Femur (tissue), 1 donor: ENCODE measurements around the gene EIF3L.
A peak's percentile ranks its signal among the peaks of the same experiment; 100 is the strongest.

Experiments used
- DNase-seq: peaks from one replicate; pipeline ENCODE4 v3.0.0-alpha.2; 2017

Gene EIF3L

DNA sequence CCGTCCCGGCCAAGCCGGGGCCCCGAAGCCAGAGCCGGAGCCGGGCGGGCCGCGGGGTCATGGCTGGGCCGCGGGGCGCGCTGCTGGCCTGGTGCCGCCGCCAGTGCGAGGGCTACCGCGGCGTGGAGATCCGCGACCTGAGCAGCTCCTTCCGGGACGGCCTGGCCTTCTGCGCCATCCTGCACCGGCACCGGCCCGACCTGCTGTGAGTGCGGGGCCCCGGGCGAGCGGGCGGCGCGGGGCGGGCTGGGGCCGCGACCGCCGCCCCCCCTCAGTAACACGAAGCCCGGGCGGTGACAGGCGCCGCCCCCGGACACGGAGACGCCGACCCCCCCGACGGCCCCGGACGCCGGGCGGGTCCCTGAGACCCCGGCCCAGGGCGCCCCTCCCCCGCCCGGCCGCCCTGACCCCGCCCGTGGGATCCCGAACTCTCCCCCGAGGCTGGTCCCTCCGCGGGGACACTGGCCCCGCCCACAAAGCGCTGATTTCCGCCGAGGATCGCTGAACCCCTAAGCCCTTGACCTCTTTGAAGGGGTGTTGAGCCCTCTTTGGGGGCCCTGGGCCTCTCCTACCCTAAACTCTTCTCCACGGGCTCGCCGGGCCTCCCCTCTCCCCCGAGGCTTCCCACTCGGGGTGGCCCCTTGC, 57.3 kb downstream of the EIF3L start:
- DNase-seq, result no peak

GRCh38 chr22:37907036-37907954, 58.1 kb downstream of the EIF3L start:
- DNase-seq, result no peak

GRCh38 chr22:37909766-37910165, 60.5 kb downstream of the EIF3L start:
- no peak for DNase-seq

GRCh38 chr22:37910890-37911672, 61.9 kb downstream of the EIF3L start:
- DNase-seq, result peak; percentile 55

DNA sequence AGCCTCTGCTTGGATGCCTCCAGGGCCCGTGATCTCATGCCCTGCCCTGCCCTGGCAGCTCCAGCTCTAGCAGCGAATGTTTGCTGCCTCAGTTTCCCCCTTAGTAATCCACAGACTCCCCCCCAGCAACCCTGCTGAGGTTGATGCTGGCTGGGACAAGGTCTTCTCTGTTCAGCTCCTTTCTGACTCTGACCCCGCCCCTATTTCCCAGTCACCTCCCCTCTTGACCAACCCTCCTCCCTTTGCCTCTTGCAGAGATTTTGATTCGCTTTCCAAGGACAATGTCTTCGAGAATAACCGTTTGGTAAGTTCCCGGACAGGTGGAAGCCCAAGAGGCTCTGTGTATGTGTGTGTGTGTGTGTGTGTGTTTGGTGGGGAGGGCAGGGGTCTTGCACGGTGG, 62.5 kb downstream of the EIF3L start:
- no peak for DNase-seq

- DNase-seq, result no peak
Measured at GRCh38 chr22:37912171-37912570, 63.0 kb downstream of the EIF3L start.

GRCh38 chr22:37913233-37913721, 64.1 kb downstream of the EIF3L start:
- DNase-seq, result no peak

DNA sequence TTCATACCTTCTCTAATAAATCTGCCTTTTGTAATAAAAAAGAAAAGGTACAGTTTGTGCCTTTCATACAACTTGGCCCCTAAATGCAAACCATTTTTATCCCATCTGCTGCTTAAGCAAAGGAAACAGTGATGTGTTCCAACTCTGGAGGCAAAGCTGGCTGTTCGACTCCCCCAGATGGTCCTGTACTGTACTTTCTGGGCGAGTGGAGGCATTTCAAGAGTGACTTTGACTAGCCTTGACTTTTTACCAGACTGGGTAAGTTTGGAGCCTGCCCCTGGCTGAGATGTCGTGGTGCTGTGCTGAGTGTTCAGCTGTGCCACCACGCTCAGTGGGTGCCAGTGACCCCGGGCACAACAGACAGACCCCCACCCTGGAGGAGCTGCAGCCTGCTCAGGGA, 67.1 kb downstream of the EIF3L start:
- no peak for DNase-seq

DNA sequence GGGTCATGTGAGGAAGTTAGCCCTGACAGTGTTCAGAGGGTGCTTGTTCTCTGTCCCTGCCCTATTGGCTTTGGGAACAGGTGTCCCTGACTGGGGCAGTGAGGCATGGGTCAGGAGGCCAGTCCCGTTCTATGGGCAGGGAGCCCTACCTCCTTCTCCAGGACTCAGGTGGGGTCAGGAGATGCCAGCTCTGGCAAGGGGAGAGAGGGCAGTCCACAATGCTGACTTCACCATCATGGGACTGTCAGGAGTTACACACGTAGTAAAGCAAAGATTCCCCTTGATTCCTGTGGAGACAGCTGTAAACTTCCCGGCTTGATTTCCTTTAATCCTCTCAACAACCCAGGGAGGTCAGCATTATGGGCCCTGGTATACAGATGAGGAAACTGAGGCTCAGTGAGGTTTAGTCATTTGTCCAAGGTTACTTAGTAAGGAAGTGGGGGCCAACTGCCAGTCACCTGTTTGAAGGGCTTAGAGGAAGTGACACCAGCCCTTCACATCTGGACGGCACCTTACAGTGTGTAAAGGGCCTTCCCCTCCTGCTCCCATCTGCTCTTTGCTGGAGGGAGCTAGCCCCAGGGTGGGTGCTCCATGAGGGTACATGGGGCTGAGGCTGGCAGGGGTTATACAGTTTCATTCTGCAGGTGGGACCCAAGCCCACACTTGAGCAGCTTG, 68.8 kb downstream of the EIF3L start:
- no peak for DNase-seq

- DNase-seq, result no peak
Measured at GRCh38 chr22:37918580-37919270, 69.5 kb downstream of the EIF3L start.

- DNase-seq, result no peak
Measured at GRCh38 chr22:37920126-37920525, 70.9 kb downstream of the EIF3L start.

GRCh38 chr22:37922191-37922590, 73.0 kb downstream of the EIF3L start:
- no peak for DNase-seq

DNA sequence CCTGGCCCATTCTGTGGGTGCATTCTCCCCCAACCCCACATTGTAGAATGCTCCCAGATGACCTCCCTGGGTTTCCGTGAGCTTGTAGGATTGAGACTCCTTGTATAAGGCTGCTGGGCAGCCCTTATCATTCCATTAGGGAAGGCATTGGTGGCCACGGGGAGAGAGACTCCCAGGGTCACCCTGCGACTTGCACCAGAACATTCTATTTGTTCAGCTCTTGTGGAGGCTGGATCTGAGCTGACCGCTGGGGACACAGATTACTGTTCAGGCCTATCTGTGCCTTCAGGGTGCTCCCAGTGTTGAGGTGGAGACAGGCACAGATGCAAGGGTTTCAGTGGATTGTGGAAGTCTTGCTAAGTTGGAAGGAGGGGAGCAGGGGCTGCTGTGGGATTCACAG, 74.7 kb downstream of the EIF3L start:
- no peak for DNase-seq

- DNase-seq, result no peak
Measured at GRCh38 chr22:37924386-37925065, 75.3 kb downstream of the EIF3L start.

GRCh38 chr22:37925330-37925729, 76.1 kb downstream of the EIF3L start:
- DNase-seq, result no peak

- DNase-seq, result no peak
Measured at GRCh38 chr22:37925767-37926166, 76.5 kb downstream of the EIF3L start.

DNA sequence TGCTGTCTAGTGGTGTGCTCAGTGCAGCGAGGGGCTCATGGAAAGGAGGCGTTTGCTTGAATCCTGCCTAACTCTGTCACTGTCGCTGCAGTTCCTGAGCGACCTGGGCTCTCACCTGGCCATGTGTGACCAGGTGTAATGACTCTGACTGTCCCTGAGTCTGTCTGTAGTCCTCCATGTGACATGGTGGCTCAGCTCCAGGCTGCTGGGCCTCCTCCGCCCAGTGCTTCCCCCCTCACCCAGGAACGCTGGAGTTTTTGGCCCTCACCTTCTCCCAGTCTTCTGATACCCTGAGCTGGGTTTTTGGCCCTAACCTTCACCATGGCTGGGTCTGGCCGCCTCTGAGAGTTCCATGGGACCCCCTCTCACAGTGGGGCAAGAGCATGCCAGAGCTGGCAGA, 77.1 kb downstream of the EIF3L start:
- DNase-seq, result no peak

DNA sequence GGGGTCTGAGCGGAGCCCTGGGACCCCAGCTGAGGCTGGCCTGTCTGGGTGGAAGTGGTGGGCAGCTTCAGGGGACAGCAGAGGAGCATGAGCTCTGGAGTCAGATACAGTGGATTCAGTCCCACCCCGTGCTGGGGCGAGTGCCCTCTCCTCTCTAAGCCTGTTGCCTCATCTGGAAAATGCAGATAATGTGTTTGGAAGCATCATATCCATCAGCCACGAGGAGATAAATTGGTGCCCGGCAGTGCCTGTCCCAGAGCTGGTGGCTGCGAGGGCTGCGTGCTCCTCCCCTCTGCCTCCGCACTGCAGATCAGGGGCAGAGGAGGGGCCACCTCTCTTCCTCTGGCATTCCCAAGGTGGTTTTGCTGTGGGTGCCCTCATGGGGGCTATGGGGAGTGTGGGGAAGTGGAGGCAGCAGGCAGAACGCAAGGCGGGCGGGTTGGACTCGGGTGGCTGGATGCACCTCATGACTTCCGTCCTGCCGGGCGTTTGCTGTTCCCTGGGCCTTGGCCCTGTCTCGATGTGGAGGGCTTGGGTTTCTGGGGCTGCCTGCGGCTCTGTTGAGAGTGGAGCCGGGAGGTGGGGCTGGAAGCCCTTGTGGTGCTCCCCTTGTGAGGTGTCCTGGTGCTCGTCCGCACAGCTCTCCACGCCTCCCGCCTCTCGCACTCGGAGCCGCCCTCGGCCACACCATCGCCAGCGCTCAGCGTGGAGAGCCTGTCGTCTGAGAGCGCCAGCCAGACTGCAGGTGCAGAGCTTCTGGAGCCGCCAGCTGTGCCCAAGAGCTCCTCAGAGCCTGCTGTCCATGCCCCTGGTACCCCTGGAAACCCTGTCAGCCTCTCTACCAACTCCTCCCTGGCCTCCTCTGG, 77.8 kb downstream of the EIF3L start:
- DNase-seq, result no peak

DNA sequence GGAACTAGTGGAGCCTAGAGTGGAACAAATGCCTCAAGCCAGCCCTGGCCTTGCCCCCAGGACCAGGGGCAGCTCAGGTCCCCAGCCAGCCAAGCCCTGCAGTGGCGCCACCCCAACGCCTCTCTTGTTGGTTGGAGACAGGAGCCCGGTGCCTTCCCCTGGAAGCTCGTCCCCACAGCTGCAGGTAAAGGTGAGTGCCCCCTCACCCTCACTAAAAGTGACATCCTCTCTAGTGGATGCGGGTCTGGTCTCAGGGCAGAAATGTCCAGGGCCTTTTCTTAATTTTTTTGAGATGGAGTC, 78.4 kb downstream of the EIF3L start:
- no peak for DNase-seq

GRCh38 chr22:37929390-37929789, 80.2 kb downstream of the EIF3L start:
- no peak for DNase-seq
